Measurements from ENCODE around the gene ADAMTS17. TPM values are rescaled to one million over a fixed set of nuclear protein-coding genes. Genes with fewer than 3 reads are reported as not detected.

The ADAMTS17 gene
- total and polyA plus RNA-seq, 9 of the 15 experiments (the other 6 are each of a cell fraction or from before 2014, with no cell fraction given): 0.01 to 0.14 (median 0.07) TPM; not detected in 6

DNA sequence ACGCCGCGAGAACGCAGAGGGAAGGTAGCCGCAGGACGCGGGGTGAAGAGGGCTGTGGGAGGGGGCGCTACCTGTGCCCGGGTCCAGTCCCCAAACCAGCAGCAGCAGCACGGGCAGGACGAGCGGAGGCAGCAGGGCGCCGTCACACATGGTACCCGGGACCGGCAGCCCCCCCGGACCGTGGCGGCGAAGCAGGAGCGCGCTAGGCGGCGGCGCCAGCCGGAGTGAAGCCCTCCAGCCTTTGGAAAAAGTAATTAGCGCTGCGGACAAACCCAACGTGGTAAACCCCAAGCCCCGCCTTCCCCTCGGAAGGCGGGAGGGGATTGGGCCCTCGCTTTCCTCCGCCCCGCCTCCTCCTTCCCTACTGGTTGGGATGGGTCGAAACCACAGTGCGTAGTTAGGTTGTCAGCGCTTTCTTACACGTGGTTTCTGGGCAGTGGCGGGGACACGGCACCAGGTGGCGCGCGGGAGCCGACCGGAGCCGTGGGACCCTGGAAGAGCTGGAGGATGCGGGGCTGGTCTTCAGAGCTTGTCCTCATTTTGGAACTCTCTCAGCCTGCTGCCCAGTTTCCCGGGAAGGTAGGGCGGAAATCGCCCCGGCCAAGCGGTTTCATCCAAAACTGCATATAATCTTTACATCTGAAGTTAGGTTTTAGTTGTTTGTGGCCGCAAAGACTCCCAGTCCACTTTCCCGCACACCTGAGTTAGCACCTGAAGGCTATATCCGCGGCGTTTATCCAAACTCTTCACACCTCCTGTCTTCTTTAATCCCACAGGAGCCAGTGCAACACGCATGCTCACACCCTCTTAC is at the start of gene ADAMTS17 (continued):
- TF ChIP-seq, protein P1, sequence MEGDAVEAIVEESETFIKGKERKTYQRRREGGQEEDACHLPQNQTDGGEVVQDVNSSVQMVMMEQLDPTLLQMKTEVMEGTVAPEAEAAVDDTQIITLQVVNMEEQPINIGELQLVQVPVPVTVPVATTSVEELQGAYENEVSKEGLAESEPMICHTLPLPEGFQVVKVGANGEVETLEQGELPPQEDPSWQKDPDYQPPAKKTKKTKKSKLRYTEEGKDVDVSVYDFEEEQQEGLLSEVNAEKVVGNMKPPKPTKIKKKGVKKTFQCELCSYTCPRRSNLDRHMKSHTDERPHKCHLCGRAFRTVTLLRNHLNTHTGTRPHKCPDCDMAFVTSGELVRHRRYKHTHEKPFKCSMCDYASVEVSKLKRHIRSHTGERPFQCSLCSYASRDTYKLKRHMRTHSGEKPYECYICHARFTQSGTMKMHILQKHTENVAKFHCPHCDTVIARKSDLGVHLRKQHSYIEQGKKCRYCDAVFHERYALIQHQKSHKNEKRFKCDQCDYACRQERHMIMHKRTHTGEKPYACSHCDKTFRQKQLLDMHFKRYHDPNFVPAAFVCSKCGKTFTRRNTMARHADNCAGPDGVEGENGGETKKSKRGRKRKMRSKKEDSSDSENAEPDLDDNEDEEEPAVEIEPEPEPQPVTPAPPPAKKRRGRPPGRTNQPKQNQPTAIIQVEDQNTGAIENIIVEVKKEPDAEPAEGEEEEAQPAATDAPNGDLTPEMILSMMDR (IDR thresholded peaks at IDR 0.05 in 2 of 3, conservative IDR thresholded peaks at IDR 0.05 in 1 of 3; ENCODE audit: insufficient read depth in 2 of 3, low read depth in 1 of 3, low read length in 3 of 3): peak; percentile 45 to 58 (median 53); a peak in 5 of 6 replicates
- TF ChIP-seq SAFB (IDR thresholded peaks at IDR 0.05; ENCODE audit: borderline replicate concordance, low read depth, low read length) (peak; percentile 48; the same call in 1 of the 2 replicates), ZKSCAN8 (CRISPR knock-in tag; IDR thresholded peaks at IDR 0.05) (no peak)
- TF ChIP-seq, protein P2, sequence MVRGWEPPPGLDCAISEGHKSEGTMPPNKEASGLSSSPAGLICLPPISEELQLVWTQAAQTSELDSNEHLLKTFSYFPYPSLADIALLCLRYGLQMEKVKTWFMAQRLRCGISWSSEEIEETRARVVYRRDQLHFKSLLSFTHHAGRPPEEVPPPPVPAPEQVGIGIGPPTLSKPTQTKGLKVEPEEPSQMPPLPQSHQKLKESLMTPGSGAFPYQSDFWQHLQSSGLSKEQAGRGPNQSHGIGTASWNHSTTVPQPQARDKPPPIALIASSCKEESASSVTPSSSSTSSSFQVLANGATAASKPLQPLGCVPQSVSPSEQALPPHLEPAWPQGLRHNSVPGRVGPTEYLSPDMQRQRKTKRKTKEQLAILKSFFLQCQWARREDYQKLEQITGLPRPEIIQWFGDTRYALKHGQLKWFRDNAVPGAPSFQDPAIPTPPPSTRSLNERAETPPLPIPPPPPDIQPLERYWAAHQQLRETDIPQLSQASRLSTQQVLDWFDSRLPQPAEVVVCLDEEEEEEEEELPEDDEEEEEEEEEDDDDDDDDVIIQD (CRISPR knock-in tag; IDR thresholded peaks at IDR 0.05): no peak
